Lower leg skin (tissue), 4 donors: ENCODE measurements around the gene SUGCT. TPM values are rescaled to one million over a fixed set of nuclear protein-coding genes. Genes with fewer than 3 reads are reported as not detected.

Experiments
- DNase-seq, 2 donors: peaks; one replicate each; pipeline ENCODE4 v3.0.0-alpha.2; 2019; ENCODE audit warnings: low spot score in 2 of 2
- H3K4me3 ChIP-seq: fragments of 200-600 bp; sonication (generic); 2 replicates; pipeline ENCODE4 v1.5.1; 2017; ENCODE audit warnings: mild to moderate bottlenecking, low read depth; ENCODE audit not compliant: poor library complexity, severe bottlenecking
- POLR2A ChIP-seq, 2 donors: fragments of 450-650 bp; IDR thresholded peaks; one replicate each; pipeline ENCODE4 v1.6.1; 2016 to 2017; ENCODE audit warnings: antibody characterized with exemption in 2 of 2, mild to moderate bottlenecking in 1 of 2, moderate library complexity in 1 of 2
- WGBS, 2 donors: methylation state at CpG; one replicate each; pipeline ENCODE4 v1.1.5; 2018; 5-methylcytosine and 5-hydroxymethylcytosine counted together
- intact Hi-C: fragments of 100-400 bp; cut with DNase I; formaldehyde crosslinking; loops from one replicate; pipeline ENCODE4 v1.15.0; 2023; ENCODE audit warnings: low total_unique reads
- total RNA-seq, 4 donors: library from RNA; depleted of rRNA; stranded (reverse); fragments of >200 nt; gene quantifications; one replicate each; pipeline ENCODE4 v1.1.0, GENCODE V29; 2016
- TF ChIP-seq, protein P1 (sequence below), 3 donors: fragments of 450-650 bp; IDR thresholded peaks; one replicate each; pipeline ENCODE4 v1.5.1; 2016; ENCODE audit warnings: antibody characterized with exemption in 3 of 3, mild to moderate bottlenecking in 3 of 3, moderate library complexity in 2 of 3

The SUGCT gene
- total RNA-seq, 4 donors from 2014 or later, result 0.49 to 1.6 (median 0.59) TPM; not detected in 1

DNA sequence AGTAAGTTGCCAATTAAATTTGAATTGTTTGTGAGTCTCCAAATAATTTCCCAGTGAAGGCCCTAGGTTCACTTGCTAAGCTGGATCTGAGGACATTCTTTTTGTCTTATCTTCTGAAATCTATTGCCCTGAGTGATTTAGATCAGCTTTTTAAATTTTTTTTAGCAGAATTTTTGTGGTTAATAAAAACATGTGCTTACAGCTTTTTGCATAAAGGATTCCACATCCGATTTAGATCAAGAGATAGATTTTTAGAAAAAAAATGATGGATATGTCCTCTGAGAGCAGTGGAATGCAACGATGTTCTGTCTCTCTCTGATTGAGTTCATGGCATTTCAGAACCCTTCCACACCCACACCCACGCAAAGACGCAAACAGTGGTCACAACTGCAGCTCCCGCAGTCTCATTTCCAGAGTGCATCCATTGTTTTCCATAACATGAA lies 358.8 kb downstream of the SUGCT start:
- no peak overlapping the region for H3K4me3 ChIP-seq
- no peak for TF ChIP-seq POLR2A (IDR thresholded peaks at IDR 0.05)
- TF ChIP-seq, protein P1, sequence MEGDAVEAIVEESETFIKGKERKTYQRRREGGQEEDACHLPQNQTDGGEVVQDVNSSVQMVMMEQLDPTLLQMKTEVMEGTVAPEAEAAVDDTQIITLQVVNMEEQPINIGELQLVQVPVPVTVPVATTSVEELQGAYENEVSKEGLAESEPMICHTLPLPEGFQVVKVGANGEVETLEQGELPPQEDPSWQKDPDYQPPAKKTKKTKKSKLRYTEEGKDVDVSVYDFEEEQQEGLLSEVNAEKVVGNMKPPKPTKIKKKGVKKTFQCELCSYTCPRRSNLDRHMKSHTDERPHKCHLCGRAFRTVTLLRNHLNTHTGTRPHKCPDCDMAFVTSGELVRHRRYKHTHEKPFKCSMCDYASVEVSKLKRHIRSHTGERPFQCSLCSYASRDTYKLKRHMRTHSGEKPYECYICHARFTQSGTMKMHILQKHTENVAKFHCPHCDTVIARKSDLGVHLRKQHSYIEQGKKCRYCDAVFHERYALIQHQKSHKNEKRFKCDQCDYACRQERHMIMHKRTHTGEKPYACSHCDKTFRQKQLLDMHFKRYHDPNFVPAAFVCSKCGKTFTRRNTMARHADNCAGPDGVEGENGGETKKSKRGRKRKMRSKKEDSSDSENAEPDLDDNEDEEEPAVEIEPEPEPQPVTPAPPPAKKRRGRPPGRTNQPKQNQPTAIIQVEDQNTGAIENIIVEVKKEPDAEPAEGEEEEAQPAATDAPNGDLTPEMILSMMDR (IDR thresholded peaks at IDR 0.05), result no peak
- DNase-seq, result no peak
- intact Hi-C loops, result no loop called here
- WGBS, 2 donors, result 29 to 30% methylated on average over 5 of the region's 5 CpGs

DNA sequence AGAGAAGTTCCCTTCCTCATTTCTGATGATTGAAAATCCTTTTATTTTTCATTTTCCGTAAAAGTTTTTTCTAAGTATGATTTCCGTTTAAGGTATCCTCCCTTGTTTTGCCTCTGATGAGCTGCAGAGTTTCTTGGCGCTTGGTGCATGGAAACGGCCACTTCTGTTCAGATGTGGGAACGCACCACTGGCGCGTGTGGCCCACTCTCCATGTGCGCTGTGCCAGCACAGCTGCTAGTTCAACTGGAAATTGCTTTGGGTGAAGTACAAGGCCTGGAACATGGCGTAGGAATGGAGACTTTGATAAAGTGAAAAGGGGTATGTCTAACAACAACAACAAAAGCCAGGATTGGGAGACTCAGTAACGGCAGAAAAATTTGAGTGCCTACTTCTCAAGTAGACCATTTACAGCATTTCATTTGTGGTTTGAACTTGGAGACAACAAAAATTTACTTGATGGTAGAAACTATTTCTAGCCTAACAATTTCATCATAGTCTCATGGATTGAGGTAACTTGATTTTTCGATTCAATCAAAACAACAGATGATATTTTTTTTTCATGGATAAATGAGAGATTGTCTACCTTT lies 364.2 kb downstream of the SUGCT start:
- no peak overlapping the region for H3K4me3 ChIP-seq
- TF ChIP-seq POLR2A (IDR thresholded peaks at IDR 0.05), result no peak
- TF ChIP-seq, protein P1 (IDR thresholded peaks at IDR 0.05), result no peak
- WGBS, 2 donors, result 92 to 94% methylated on average over 11 of the region's 11 CpGs
- no peak for DNase-seq
- intact Hi-C loops, result no loop called here

DNA sequence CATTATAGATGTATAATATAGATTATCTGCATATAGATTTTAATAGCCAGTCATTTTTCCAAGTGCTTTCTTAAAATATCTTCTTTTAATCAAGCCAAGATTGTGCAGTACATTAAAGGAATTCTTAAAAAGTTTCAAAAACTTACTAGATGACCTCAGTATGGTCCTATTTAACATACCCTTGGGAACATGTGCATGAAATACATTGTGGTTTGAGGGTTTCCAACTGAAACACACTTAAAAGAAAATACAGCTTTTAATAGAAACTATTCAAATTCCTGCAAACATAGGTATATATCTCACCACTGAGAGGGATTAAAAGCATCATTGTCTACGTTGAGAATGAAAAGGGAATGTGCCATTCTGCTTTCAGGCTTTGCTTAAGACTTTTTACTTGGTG lies 364.9 kb downstream of the SUGCT start:
- intact Hi-C loops, result no loop called here
- WGBS, 2 donors, result 42 to 53% methylated on average over 1 of the region's 1 CpG
- TF ChIP-seq POLR2A (IDR thresholded peaks at IDR 0.05), result no peak
- TF ChIP-seq, protein P1 (IDR thresholded peaks at IDR 0.05), result no peak

DNA sequence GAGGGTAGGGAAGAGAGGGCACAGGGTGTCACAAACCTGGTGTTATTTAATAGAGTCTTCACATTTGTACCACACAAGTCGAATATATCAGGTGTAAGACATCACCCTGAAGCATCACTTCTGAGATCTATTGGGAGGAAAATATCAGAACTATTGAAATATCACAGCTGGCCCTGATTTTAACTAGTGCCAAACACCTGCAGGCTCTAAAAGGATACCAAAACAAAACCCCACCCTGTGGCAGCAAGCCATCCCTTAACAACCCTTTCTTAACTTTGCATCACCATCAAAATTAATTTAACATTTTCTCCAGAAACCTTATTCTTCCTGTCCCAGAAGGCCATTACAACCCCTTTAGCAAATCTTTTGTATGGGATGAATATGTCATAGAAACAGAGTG lies 365.4 kb downstream of the SUGCT start:
- no peak for DNase-seq
- WGBS, 2 donors, result 41 to 66% methylated on average over 1 of the region's 1 CpG
- intact Hi-C loops, result no loop called here
- H3K4me3 ChIP-seq, result no peak overlapping the region
- no peak for TF ChIP-seq POLR2A (IDR thresholded peaks at IDR 0.05)
- TF ChIP-seq, protein P1 (IDR thresholded peaks at IDR 0.05), result no peak

More for the DNA sequence above, 364.9 kb downstream of the SUGCT start:
- no peak for DNase-seq
- H3K4me3 ChIP-seq, result no peak overlapping the region

DNA sequence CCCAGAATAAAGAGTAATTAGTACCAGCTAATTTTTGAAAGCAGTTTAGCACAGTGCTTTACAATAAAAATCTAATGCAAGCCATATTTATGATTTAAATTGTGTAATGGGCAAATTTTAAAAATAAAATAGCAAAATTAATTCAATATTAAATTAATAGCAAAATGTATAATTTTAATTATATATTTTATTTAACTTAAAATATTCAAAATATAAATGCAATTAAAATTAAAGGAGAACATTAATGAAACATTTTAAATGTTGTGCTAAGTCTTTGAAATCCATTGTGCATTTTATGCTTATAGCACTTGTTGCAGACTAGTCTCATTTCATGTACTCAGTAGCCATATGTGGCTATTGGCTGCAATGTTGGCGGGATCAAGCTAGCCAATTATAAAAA lies 367.6 kb downstream of the SUGCT start:
- TF ChIP-seq POLR2A (IDR thresholded peaks at IDR 0.05), result no peak
- TF ChIP-seq, protein P1 (IDR thresholded peaks at IDR 0.05), result no peak
- intact Hi-C loops, result no loop called here
- H3K4me3 ChIP-seq, result no peak overlapping the region
- 85 to 100% methylated on average over 1 of the region's 1 CpG for WGBS, 2 donors
- no peak for DNase-seq

DNA sequence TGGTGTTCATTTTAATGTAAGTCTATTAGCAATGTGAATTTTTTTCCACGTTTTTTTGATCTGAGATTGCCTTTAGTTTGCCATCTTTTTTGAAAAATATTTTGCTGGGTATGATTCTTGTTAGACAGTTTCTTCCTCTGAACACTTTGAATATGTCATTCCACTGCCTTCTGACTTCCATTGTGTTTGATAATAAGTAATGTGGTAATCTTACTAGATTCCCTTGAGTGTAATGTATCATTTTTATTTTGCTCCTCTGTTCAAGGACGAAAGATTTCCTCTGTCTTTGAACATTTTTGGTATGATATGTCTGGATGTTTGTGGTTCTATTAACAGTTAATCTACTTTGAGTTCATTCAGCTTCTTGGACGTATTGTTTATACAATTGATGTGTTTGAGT lies 371.4 kb downstream of the SUGCT start:
- WGBS, 2 donors, result 81 to 88% methylated on average over 3 of the region's 3 CpGs
- no peak for DNase-seq
- no peak overlapping the region for H3K4me3 ChIP-seq
- no peak for TF ChIP-seq POLR2A (IDR thresholded peaks at IDR 0.05)
- TF ChIP-seq, protein P1 (IDR thresholded peaks at IDR 0.05), result no peak
- intact Hi-C loops, result no loop called here
